HG03135 (cell line): ENCODE measurements around the gene ATP9B.
"Not testable (repeated sequence)": the region's sequence is repeated elsewhere in the genome, so short reads cannot be mapped to it uniquely, and the experiment has no call there.

Experiments used
- ATAC-seq: cut with Tn5 transposase; IDR thresholded peaks from one replicate; pipeline ENCODE4 v1.9.1; 2021; ENCODE audit warnings: mild to moderate bottlenecking, moderate library complexity; ENCODE audit not compliant: unreplicated experiment

The ATP9B gene

DNA sequence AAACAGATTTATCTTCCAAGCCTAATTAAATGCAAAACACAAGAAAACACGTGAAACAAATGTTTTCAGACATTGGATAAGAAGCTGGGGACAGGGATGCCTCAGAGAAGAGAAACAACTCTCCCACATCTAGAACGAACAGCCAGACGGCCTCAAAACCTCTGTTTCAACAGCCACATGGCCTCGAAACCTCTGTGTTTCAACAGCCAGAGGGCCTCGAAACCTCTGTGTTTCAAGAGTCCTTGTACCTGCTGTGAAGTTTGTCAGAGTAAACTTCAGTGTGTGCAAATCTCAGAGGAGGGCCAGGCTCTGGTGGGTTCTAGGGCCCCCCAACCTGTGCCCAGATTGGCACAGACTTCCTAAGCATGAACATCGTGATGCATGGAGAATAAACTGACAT is 283.2 kb downstream of the ATP9B start:
- ATAC-seq: no peak

DNA sequence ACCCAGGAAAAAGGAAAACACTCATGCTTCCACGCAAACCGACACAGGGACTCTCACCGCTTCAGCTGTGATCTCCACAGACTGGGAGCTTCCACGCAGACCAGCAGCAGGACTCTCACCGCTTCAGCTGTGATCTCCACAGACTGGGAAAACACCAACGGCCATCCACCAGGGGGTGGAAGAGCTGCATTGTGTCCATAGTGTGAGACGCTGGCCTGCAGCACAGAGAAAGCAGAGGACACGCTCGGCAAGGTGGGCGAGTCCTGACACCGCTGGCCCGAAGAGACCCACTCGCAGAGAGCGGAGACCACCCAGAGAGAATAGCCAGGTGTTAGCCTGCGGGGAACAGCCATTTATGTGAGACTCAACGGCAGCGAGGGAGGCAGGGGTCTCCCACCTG is 284.1 kb downstream of the ATP9B start:
- ATAC-seq: no peak

DNA sequence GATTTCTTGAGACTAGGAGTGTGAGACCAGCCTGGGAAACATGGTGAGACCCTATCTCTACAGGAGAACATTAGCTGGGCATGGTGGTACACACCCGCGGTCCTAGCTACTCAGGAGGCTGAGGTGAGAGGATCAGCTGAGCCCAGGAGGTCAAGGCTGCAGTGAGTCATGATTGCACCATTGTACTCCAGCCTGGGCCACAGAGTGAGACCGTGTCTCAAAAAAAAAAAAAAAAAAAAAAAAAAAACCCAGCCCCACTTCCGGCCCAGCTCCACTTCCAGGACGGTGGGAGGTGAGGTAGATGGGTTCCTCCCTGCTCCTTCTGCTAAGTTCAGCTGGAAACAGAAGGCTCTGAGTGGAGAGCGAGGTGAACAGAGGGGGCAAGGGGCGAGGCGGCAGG is 285.2 kb downstream of the ATP9B start:
- no peak for ATAC-seq

DNA sequence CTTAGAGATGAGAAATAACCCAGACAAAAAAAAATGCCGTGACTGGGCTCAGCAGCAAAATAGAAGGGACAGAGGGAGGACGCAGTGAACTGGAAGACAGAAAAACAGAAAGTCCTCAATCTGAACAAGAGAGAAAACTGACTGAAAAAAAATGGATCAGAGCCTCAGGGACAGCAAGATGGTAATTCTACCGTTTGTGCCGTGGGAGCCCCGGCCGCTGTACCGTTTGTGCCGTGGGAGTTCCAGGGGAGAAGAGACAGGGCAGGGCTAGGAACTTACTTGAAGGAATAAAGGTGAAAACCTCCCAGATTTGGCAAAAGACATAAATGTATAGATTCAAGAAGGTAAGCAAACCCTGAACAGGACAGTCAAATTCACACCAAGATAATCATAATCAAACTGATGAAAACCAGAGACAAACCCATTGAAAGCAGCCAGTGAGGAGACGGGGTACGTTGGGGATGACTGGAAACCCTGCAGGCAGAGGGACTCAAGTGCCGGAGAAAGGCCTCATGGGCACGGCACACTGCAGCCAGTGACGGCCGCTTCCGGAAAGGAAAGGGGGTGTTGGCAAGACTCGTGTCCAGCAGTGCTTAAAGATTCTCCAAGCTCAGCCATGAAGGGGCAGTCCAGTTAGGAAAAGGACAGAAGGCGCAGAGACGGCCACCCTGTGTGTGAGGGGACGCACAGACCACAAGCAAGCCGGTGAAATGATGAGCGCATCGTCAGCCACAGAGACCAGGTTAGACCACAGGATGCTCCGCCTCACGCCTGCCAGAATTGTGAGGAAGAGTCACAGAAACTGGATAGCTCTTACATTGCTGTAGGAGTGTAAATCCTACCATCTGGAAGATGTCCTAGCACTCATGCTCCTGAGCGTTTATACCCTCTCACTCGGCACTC is 286.5 kb downstream of the ATP9B start:
- ATAC-seq: no peak

DNA sequence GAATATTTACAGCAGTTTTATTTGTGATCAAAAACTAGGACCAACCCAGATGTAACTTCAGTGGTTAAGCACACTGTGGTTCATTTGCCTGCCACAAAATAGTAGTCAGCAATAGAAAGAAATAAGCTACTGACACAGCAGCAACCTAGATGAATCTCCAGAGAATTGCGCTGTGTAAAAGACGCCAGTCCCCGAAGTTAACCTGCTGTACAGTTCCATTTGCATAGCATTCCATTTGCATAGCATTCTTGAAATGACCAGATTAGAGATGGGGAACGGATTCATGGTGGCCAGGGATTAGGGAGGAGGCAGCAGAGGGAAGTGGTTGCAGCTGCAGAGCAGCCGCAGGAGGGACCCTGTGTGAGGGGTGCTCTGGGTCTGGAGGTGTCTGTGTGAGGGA is 287.2 kb downstream of the ATP9B start:
- peak; percentile 88 for ATAC-seq

DNA sequence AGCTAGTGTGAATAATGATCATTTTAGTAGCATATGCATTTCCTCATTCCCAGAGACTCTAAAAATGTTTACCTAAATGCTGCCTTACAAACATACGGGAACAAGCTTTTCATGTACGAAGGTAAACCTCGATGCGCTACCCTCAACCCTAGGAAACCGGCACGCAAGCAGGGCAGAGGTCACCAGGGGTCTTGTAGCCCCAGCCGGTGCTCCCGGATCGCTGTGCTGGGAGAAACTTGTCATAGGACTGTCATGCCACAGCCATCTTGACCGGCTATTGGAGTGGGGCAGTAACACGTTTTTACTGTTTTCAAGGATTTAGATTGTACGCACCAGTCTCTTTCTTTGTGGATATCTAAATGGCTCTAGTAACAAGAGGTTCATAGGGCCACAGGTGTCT is 291.7 kb downstream of the ATP9B start:
- ATAC-seq: no peak

DNA sequence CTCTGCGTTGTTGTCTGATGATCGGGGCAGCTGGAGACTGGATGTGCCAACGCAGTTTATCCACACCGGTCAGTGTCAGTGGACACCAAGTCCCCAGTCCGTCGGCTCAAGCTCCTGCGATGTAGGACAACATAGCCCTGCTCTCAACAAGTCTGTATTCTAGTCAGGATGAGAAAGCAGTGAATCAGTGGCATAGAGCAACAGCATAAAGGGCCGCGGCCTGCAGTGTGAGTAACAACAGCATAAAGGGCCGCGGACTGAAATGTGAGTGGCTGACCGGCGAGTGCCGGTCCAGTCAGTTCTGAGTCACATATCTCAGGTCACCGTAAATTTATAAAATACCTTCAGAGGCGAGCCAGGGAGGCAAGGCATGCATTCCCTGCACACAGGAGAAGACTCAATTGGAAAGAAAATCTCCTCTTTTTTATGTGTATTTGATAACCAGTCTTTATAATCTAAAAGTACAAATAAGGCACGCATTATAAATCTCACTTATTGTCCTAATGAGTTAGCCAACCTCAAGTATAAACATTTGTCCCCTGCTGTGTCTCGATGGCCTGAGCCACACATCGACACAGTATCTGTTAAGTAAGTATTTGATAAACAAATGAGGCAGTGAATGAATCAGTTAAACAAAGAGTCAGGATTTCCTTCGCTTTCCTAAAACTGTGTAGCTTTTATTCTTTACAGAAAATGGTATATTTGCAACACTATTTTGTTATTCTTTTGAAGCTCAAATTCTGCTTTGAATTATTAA is 292.8 kb downstream of the ATP9B start:
- no peak for ATAC-seq

DNA sequence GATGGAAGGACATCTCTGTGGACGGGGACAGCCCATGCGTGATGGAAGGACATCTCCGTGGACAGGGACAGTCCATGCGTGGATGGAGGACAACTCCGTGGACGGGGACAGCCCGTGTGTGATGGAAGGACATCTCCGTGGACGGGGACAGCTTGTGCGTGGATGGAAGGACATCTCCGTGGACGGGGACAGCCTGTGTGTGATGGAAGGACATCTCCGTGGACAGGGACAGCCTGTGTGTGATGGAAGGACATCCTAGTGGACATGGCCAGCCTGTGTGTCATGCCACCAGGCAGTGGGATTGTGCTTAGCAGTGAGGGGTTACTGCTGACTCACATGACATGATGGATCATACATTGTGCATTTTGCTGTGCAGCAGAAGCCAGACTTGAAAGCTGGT is 296.5 kb downstream of the ATP9B start:
- no peak for ATAC-seq

DNA sequence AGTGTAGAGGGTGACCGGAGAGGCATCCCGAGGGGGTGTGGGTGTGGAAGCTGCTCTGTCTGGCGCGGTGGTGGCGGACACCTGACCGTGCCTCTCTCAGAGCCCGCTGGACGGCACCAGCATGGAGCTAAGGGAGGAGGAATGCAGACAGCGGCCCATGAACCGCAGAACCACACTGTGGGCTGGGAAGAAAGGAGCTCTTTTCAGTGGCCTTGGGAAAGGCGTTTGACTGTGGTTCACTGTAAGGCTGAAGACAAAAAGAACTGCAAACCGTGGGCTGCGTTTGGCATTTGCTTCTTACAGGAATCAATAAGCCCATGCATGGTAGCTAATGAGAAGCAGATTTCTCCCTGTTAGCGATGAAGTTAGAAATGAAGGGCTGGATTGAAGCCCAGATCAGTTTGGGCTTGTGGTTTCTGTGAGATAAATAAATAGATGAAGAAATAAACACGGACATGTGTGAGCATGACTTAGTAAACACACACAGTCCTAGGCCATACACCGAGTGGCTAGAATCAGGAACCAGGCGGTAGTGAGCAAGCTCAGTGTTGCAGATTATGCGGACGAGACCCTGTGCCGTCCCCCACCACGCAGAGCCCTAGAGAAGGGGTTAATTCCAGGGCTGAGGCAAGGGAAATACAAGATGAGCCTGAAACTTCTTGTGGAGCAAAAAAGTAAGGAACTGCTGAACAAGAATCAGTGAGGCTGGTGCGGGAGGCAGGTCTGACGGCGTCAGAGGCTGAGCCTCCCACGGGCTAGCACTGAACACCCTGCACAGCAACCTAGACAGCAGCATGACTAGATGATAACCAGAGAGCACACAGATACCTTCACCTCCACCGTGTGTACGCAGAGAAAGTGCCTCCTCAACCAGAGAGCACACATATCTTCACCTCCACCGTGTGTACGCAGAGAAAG is 297.2 kb downstream of the ATP9B start:
- no peak for ATAC-seq

DNA sequence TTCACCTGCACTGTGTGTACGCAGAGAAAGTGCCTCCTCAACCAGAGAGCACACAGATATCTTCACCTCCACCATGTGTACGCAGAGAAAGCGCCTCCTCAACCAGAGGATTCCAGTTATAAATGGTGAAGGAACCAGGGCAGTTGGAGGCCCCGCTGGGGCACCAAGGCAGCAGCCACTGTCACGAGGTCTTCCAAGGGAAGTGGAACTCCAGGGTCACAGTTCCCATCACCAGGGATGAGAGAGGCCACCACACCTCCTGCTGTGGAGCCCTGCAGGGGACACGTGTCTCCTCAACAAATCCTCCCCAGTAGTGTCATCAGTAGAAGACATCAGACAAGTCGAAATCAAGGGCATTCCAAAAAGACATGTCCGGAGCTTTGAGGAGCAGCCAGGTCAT is 298.3 kb downstream of the ATP9B start:
- ATAC-seq: no peak

DNA sequence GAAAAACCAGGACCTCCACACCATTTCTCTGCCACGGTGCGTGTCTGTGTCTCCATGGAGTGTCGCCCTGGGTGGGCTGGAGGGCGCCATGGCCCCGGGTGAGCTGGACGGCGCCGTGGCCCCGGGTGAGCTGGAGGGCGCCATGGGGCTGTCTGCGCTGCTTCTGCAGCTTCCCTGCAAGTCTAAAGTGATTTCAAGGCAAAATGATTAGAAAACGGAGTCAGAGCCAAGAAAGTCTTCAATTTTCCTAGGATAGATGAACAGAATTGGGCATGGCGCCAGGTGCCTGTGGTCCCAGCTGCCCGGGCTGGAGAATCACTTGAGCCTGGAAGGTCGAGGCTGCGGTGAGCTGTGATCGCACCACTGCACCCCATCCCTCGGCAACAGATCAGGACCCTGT is 298.8 kb downstream of the ATP9B start:
- no peak for ATAC-seq

DNA sequence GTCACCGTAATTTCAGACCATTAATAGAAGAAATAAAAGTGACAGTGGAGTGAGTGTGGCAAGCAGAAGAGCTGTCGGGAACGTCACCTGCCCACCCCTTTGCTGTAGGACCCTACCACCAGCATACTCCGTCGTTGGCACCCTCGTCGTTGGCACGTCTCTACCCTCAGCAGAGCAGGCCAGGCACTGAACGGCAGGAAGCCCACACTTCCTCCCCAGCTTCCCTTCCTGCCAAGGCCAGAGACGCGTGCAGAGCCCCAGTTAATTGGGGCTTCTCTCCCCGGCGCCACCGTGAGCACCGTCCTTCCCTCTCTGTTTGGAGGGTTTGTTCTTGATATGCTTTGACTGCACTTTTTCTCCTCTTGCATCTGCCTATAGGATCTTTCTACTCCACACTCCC is 299.5 kb downstream of the ATP9B start:
- ATAC-seq: no peak

DNA sequence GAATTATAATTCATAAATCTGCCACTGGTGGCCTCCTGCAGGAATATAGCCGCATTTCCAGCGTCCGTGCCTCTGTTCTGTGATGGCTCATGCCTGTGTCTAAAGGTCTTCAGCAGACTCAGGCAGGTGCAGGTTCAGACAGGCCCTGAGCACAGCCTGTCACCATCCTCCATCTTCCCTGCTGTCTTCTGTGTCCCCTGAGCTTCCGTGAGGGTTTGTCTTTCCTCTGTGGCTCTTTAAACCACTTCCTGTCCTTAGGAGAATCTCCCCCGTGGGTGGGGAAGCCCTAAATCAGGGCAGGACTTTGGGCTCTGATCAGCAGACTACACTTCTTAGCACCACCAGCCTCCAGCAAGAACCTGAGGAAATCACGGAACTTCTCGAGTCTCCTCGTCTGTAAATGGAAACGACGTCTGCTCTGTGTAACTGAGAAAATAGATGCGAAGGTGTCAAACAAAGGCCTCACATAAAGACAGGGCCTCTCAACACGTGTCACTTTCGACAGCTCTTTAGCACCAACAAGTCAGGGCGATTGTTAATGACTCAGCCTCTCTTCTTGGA is 302.4 kb downstream of the ATP9B start:
- no peak for ATAC-seq

DNA sequence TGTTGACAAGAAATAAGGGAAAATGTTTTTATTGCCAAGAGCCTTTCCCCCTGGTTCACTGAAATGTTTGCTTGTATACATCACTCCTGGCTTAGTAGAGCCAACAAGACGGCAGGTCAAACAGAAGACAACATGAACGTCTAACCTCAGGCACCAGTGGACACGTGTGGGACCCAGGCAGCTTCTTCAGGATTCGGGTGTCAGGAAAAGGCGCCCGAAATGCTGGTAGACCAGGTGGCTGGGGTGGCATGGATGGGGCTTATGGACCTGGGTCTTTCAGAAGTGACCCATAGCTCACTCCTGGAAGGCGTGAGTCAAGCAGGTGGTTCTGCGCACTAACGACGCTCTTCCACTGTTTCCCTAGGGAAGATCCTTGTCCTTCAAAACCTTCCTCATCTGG is 303.3 kb downstream of the ATP9B start:
- ATAC-seq: no peak

DNA sequence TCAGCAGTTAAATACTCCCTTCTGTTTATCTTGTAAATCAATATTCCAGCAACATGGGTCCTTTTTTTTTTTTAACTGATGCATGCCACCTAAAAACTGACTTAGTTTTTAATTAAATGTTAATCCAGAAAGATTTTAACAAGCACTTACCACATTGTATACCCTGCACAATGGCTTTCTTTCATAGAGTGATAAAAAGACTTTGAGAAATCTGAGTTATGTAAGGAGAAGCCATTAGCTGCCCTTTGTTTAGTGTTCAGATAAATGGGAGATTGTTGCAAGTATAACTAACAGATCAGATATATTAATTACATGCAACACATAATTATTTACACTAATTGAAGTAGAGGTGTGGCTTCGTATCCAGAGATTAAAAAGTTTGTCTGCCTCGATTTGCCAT is 303.8 kb downstream of the ATP9B start:
- no peak for ATAC-seq

DNA sequence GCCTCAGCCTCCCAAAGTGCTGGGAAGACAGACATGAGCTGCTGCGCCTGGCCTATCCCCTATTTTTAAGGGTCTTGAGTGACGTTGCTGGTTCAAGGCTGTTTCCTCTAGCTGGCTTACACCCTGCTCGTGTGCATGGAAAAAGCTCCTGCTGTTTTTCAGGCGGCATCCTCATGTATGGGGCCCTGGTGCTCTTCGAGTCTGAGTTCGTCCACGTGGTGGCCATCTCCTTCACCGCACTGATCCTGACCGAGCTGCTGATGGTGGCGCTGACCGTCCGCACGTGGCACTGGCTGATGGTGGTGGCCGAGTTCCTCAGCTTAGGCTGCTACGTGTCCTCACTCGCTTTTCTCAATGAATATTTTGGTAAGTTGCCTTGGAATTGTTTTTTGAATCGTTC is 304.5 kb downstream of the ATP9B start:
- no peak for ATAC-seq

DNA sequence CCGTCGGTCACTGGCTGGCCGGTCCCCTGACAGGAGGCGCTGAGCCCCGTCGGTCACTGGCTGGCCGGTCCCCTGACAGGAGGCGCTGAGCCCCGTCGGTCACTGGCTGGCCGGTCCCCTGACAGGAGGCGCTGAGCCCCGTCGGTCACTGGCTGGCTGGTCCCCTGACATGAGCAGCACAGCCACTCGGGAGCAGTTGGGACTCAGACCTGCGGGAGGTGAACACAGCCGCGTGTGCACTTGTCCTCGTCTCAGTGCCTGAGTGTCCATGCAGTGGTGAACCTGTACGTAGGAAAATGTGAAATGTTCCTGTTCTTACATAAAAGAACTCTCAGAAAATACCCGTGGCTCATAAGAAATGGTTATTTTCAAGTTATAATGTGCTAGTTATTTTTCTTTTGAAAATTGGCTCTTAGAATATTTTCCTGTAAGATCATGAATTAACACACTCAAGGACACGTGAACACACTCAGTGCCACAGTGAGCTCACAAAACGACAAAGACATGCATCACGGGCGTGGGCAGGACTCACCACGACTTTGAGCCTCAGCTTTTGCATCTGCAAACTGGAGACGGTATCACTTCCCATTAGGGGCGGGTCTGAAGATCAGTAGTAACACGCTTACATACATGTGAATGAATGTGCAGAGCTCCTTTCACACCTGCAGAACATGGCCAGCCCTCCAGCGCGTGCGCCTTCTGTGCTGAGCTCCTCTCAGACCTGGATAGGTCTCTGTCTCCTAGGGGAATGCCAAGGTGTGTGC is 305.4 kb downstream of the ATP9B start:
- peak; percentile 80 for ATAC-seq

DNA sequence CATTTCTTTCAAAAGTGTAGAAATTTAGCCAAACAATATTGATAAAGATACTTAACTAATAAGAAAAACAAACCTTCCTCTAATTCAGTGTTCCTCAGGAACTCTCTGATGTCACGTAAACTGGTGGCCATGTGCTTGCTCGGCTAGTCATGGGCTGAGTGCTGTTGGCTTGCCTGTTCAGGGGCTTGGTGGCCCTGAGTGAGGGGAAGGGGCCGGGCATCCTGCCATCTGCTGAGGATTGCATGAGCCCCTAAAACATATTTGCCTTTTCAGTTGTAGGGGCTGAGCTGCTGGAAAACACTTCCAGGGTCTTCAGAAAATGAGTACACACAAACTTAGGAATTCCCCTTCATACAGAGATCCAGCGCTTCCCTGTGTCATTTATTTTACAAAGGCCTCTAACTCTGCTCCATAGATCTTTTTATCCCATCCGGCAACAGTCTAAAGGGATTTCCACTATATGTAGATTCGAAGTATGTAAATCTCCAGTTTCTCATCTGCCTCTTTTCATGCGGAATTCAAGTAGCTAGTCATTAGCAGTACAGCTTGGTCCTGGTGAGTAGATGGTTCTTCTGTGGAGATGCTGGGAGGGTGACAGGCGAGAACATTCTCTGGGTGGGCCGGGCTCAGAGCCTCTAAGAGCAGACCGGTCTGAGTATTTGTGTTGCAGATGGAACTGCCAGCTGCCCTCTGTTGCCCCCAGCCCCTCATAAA is 306.4 kb downstream of the ATP9B start:
- no peak for ATAC-seq

DNA sequence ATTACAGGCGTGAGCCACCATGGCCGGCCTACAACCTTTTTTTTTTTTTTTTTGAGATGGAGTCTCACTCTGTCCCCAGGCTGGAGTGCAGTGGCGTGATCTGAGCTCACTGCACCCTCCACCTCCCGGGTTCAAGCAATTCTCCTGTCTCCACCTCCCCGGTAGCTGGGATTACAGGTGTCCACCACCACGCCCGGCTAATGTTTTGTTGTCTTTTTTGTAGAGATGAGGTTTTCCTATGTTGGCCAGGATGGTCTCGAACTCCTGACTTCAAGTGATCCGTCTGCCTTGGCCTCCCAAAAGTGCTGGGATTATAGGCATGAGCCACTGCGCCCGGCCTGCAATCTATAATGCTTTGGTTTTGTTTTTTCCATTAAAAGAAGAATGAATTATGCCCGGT is 307.5 kb downstream of the ATP9B start:
- ATAC-seq: not testable (repeated sequence)
